Mesothelial cell of epicardium (in vitro differentiated cells): ENCODE measurements around the gene FAM219A. TPM values are rescaled to one million over a fixed set of nuclear protein-coding genes. Genes with fewer than 3 reads are reported as not detected.

ENCODE experiments used
- DNase-seq, 2 experiments: peaks; one replicate each; pipeline ENCODE4 v3.0.0; 2021; ENCODE audit warnings: low spot score in 2 of 2; ENCODE audit not compliant: unreplicated experiment in 2 of 2
- H3K27ac Mint-ChIP-seq: 2 replicates; pipeline ENCODE4 v1.8.0; 2021; ENCODE audit warnings: mixed read lengths
- H3K27me3 Mint-ChIP-seq: 2 replicates; pipeline ENCODE4 v1.8.0; 2021; ENCODE audit warnings: low read depth, mixed read lengths
- H3K36me3 Mint-ChIP-seq: 2 replicates; pipeline ENCODE4 v1.8.0; 2021; ENCODE audit warnings: mixed read lengths
- H3K4me1 Mint-ChIP-seq: 2 replicates; pipeline ENCODE4 v1.8.0; 2021; ENCODE audit warnings: mixed read lengths
- H3K4me3 Mint-ChIP-seq: 2 replicates; pipeline ENCODE4 v1.8.0; 2021; ENCODE audit warnings: mild to moderate bottlenecking, moderate library complexity, mixed read lengths
- H3K9me3 Mint-ChIP-seq: 2 replicates; pipeline ENCODE4 v1.8.0; 2021; ENCODE audit warnings: mixed read lengths
- total RNA-seq: library from RNA; stranded (reverse); gene quantifications from 3 replicates; pipeline ENCODE4 v1.2.1, GENCODE V29; 2021
- TF ChIP-seq, protein P1 (sequence below): fragments of 200-600 bp; sonication (generic); IDR thresholded peaks from one replicate; pipeline ENCODE4 v1.5.0; 2021; ENCODE audit warnings: antibody characterized with exemption; ENCODE audit not compliant: unreplicated experiment

FAM219A gene
- total RNA-seq, 1 donor from 2014 or later = 16.9 TPM

GRCh38 chr9:34503406-34503805 lies 45.0 kb upstream of the FAM219A start:
- TF ChIP-seq, protein P1, sequence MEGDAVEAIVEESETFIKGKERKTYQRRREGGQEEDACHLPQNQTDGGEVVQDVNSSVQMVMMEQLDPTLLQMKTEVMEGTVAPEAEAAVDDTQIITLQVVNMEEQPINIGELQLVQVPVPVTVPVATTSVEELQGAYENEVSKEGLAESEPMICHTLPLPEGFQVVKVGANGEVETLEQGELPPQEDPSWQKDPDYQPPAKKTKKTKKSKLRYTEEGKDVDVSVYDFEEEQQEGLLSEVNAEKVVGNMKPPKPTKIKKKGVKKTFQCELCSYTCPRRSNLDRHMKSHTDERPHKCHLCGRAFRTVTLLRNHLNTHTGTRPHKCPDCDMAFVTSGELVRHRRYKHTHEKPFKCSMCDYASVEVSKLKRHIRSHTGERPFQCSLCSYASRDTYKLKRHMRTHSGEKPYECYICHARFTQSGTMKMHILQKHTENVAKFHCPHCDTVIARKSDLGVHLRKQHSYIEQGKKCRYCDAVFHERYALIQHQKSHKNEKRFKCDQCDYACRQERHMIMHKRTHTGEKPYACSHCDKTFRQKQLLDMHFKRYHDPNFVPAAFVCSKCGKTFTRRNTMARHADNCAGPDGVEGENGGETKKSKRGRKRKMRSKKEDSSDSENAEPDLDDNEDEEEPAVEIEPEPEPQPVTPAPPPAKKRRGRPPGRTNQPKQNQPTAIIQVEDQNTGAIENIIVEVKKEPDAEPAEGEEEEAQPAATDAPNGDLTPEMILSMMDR = no peak
- Mint-ChIP-seq H3K27ac (no peak overlapping the region), H3K27me3 (peaks cover 56% of the 10 kb centered on the region), H3K4me3 (no peak overlapping the region), H3K9me3 (peaks cover 5% of the 10 kb centered on the region), H3K36me3 (no peaks in the 10 kb centered on the region), H3K4me1 (no peaks in the 10 kb centered on the region)
- DNase-seq = no peak

DNA sequence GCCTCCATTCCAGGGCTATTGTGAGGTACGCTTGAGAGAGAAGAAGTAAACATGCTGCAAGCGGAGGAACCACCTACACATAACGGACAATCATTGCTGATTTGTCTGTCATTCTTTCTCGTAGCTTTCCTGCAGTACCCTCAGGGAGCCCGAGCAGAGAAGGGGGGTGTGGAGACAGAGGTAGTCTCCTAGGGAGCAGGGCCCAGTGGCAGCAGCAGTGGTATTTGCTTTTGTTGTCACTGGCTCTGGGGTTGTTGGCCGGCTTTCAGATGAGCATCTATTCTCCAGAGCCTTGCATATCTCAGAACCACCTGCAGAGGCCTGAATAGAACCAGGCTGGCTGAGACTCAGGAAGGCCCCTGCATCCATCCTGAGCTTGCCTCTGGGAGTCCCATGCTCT lies 44.5 kb upstream of the FAM219A start:
- Mint-ChIP-seq H3K9me3 (peaks cover 5% of the 10 kb centered on the region), H3K27ac (no peak overlapping the region), H3K4me1 (no peaks in the 10 kb centered on the region), H3K27me3 (peaks cover 59% of the 10 kb centered on the region), H3K36me3 (no peaks in the 10 kb centered on the region), H3K4me3 (no peak overlapping the region)
- TF ChIP-seq, protein P1 = no peak
- no peak for DNase-seq

GRCh38 chr9:34502471-34502870 lies 44.1 kb upstream of the FAM219A start:
- Mint-ChIP-seq H3K9me3 (peaks cover 5% of the 10 kb centered on the region), H3K27me3 (peaks cover 63% of the 10 kb centered on the region), H3K36me3 (no peaks in the 10 kb centered on the region), H3K4me1 (no peaks in the 10 kb centered on the region), H3K27ac (no peak overlapping the region), H3K4me3 (no peak overlapping the region)
- DNase-seq = no peak
- TF ChIP-seq, protein P1 = no peak

DNA sequence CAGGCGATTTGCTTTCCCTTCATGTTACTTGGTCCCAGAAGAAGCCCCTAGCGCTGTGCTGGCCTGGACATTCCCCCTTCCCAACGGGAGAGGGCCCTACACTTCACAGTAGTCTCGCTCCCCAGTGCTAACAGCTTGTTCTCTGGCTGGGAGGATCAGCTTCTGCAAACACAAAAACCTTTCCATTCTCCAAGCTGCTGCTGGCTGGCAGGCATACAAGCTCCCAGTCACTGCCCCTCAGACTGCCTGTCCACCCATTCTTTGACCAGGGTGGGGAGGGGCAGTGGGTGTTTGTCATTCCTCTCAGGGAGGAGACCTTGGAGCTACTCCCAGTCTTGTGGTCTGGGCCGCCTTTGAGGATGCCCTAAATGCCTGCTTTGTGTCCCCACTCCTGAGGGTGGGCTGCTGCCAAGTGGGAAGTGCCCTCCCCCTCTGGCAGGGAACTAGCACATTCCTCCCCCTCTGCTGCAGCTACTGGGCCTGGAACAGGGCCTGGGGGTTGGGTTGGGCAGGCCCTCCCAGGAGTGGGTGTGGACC lies 43.6 kb upstream of the FAM219A start:
- H3K4me1 Mint-ChIP-seq = no peaks in the 10 kb centered on the region
- H3K27me3 Mint-ChIP-seq = peaks cover 66% of the 10 kb centered on the region
- H3K36me3 Mint-ChIP-seq = no peaks in the 10 kb centered on the region
- no peak overlapping the region for H3K4me3 Mint-ChIP-seq
- no peak overlapping the region for H3K27ac Mint-ChIP-seq
- no peak for DNase-seq
- peaks cover 5% of the 10 kb centered on the region for H3K9me3 Mint-ChIP-seq
- TF ChIP-seq, protein P1 = no peak

DNA sequence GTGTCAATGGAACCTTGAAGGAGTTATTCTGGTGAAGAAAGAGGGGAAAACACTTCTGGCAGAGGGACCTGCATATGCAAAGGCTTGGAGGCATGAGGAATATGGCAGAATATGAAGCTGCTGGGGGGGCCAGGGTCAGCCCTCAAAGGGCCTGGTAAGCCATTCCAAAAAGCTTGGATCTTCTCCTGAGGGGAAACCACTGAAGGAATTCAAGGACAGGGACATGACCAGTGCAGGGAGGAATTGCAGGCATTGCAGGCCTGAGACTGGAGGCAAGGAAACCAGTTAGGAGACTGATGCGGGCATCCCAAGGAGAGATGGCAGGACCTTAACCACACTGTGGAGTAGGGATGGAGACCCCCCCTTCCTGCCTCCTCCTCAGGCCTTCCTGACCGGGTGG lies 43.0 kb upstream of the FAM219A start:
- TF ChIP-seq, protein P1 = no peak
- H3K9me3 Mint-ChIP-seq = peaks cover 5% of the 10 kb centered on the region
- no peak for DNase-seq
- H3K36me3 Mint-ChIP-seq = no peaks in the 10 kb centered on the region
- H3K27me3 Mint-ChIP-seq = peaks cover 68% of the 10 kb centered on the region
- H3K4me1 Mint-ChIP-seq = no peaks in the 10 kb centered on the region
- no peak overlapping the region for H3K4me3 Mint-ChIP-seq
- no peak overlapping the region for H3K27ac Mint-ChIP-seq
